CD4-positive, alpha-beta T cell treated with Interleukin-4 for 1 hour (primary cell): Measurements from ENCODE around the gene STKLD1.

Experiments
- DNase-seq, 2 donors: peaks; one replicate each; pipeline ENCODE4 v3.0.0-alpha.2; 2020 to 2022

The STKLD1 gene

GRCh38 chr9:133420392-133420827 lies 44.2 kb downstream of the STKLD1 start:
- peak; percentile 48 to 66 for DNase-seq

- DNase-seq = peak in 1 of 2 donors; percentile 26
Measured at GRCh38 chr9:133421615-133422542, 45.7 kb downstream of the STKLD1 start, which contains the start of gene ADAMTS13. ADAMTS13 (plus strand) TSS chr9:133422367; CDS start chr9:133422444, 77 bp downstream.

DNA sequence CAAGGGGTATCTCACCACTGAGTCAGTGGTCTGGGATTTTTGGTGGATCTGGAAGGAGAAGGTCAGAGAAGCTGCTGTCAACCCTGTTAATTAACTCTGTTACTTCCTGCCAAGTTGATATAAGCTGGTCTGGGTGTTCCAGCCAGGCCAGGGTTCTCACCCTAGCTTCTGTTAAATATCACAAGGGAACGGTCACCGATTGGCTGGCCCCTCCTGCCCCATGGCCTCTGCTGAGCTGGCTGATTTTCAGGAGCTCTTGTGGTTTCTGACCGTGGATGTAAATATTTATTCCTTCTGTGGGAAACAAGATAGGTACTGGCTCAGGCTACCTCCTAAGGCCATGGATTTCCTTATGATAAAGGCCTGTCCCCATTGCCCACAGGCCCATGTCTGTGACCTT lies 47.0 kb downstream of the STKLD1 start:
- no peak for DNase-seq

GRCh38 chr9:133424187-133424586 lies 48.0 kb downstream of the STKLD1 start:
- DNase-seq = no peak

DNA sequence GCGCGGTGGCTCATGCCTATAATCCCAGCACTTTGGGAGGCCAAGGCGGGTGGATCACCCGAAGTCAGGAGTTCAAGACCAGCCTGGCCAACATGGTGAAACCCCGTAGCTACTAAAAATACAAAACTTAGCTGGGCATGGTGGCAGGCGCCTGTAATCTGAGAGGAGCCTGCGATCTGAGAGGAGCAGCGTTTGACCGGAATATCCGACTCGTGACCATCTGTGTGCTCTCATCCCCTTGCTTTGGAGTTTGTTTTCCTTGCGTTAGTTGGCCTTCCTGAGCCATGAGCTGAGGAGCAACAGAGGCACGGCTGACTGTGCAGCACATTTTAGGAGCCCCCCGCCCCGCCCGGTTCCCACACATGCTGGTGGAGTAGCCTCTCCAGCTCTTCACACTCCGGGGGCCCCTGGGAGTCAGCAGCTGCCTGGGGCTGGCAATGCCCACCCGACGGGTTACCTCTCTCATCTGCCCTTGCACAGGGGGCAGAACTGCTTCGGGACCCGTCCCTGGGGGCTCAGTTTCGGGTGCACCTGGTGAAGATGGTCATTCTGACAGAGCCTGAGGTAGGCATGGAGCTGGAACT lies 49.0 kb downstream of the STKLD1 start:
- DNase-seq = no peak

- DNase-seq = no peak
Measured at GRCh38 chr9:133426011-133426410, 49.8 kb downstream of the STKLD1 start.

DNA sequence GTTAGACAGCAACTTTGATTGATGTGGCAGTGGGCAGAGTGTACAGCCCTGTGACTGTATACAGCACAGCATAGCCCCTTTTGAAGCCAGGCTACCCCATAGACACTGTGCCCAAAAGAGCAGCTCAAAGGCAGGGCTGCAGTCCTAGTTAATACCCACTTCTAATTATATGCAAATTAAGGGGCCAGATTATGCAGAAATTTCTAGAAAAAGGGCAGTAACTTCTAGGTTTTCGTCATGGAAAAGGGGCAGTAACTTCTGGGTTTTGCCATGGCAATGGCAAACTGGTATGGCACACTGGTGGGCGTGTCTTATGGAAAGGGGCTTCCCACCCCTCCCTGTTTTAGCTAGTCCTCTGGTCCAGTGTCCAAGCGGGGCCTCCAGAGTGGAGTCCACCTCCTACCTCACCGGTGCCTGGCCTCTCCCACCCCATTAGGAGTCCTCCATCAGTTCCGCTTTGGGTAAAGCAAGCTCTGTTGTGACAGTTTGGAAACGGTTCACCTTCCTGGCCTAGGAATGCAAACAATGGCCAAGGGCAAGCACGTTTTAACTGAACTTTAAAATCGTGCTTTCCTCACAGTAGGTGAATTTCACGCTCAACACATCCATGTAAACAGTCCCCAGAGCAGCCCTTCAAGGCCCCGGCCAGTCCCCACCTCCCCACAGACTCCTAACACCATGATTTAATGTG lies 51.6 kb downstream of the STKLD1 start:
- DNase-seq = no peak

GRCh38 chr9:133428617-133429101 lies 52.5 kb downstream of the STKLD1 start:
- no peak for DNase-seq

- DNase-seq = no peak
Measured at GRCh38 chr9:133429214-133429613, 53.0 kb downstream of the STKLD1 start.

GRCh38 chr9:133429641-133430161 lies 53.5 kb downstream of the STKLD1 start:
- DNase-seq = no peak

DNA sequence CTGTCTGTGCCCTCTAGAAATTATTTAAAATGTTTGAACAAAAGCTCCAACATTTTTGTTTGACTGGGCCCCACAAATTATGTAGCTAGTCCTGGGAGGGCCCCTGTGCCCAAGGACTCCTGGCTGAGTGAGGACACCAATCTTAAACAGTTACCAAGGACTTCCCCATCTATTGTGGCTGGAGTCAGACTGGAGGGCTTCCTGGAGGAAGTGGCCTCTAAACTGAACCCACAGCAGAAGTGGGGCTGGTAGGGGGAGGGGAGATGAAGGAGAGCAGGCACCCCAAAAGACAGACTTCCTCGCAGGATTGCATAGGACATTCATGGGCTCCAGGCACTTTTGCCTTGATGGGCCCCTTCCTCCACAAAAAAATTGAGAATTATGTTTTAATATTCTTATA lies 54.1 kb downstream of the STKLD1 start:
- DNase-seq = no peak

DNA sequence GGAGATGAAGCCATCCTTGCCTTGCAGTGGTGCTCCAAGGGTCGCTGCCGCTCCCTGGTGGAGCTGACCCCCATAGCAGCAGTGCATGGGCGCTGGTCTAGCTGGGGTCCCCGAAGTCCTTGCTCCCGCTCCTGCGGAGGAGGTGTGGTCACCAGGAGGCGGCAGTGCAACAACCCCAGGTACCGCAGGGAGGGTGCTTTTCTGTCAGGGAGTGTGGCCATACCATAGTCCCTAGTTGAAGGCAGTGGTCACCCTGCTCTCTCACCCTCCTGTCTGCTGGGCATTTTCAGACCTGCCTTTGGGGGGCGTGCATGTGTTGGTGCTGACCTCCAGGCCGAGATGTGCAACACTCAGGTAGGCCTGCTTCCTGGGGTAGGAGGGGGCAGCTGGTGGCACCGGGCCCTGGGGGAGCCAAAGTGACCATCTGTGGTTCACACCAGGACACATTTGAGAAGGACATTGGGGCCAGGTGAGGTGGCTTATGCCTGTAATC lies 57.2 kb downstream of the STKLD1 start:
- DNase-seq = no peak

DNA sequence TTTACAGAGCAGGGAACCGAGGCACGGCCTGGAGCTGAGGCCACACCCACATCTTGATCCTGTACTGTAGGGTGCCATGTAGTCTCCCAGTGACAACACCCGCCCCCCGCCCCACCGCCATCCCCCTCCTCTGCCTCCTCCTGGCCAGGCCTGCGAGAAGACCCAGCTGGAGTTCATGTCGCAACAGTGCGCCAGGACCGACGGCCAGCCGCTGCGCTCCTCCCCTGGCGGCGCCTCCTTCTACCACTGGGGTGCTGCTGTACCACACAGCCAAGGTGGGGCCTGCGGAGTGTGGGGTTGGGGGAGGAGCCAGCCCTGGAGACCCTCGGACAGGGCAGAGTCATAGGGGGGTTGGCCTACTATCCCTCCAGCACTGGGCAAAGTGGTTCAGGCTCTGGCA lies 60.5 kb downstream of the STKLD1 start:
- DNase-seq = no peak

DNA sequence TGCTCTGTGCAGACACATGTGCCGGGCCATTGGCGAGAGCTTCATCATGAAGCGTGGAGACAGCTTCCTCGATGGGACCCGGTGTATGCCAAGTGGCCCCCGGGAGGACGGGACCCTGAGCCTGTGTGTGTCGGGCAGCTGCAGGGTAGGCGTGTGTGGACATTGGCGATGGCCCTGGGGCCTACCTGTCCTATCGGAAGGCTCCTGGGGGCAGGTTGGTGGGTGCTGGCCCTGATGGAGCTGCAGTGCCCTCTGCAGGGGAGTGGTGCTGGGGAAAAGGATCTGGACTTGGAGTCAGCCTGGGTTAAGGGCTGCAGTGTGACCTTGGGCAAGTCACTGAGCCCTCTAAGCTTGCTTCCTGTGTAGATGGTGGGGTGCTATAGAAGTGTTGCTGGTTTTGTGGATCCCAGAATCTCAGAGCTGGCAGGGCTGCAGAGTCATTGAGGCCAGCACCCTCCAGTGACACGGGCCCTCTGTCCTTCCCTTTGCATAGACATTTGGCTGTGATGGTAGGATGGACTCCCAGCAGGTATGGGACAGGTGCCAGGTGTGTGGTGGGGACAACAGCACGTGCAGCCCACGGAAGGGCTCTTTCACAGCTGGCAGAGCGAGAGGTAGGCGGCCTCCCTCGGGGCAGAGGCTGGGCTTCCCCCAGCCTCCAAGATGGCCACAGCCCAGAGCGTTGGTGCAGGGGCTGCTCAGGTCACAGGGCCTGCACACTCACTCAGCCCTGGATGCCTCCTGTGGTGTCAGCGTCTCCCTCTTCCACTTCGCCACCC lies 61.8 kb downstream of the STKLD1 start:
- no peak for DNase-seq

- no peak for DNase-seq
Measured at GRCh38 chr9:133439337-133439736, 63.2 kb downstream of the STKLD1 start.

DNA sequence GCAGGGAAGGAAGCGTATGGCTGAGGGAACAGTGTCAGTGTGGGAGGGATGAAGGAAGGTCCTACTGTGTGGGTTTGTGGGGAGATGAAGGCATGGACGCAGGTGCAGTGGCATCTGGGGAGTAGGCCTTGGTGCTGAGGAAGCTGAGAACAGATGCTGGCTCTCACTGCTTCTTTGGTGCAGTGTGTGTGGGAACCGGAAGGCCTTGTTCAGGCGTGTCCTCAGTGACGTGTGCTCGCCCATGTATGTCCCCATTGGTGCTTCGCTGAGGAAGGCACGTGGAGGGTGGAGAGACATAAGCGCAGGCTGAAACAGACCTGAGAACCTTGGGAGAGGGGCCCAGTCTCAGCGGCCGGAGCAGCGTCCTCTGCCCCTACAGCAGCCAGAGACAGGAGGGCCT lies 64.7 kb downstream of the STKLD1 start:
- peak in 1 of 2 donors; percentile 75 for DNase-seq

GRCh38 chr9:133441571-133441970 lies 65.4 kb downstream of the STKLD1 start:
- DNase-seq = no peak

DNA sequence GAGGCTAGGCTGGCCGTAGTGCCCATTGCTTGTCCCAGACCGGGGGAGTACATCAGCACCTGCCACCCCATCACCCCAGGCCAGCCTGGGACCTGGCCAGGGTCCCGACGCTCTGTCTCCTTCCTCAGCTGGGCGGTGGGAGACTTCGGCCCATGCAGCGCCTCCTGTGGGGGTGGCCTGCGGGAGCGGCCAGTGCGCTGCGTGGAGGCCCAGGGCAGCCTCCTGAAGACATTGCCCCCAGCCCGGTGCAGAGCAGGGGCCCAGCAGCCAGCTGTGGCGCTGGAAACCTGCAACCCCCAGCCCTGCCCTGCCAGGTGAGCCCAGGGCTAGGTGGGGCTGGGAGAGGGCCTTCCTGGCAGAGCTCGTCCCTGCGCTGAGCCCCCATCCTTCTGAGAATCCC lies 67.1 kb downstream of the STKLD1 start:
- DNase-seq = no peak

- no peak for DNase-seq
Measured at GRCh38 chr9:133443982-133444381, 67.8 kb downstream of the STKLD1 start.

DNA sequence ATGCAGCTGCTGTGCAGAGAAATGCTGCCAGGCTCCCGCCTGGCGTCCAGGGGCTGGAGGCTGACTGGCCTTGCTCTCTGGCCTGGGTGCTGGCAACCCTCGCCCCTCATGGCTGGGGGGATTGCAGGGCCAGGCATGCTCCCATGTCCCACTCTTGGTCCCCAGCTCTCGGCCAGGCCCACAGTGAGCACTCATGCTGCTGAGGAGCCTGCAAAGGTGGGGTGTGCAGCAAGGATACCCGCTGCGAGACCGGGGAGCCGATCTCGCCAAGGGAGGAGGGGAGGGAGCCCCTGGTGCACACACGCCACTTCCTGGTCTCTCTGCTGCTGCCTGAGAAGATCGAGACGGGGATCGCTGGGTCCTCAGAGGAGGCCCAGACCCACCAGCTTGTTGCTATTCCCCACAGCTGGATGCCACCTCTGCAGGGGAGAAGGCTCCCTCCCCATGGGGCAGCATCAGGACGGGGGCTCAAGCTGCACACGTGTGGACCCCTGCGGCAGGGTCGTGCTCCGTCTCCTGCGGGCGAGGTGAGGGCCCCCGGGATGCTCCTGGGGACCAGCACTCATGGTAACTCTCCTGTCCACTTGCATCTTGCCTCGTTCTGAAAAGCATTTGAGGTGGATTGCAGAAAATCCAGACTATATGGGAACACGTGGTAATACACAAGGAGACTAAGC lies 69.3 kb downstream of the STKLD1 start:
- DNase-seq = no peak

- DNase-seq = no peak
Measured at GRCh38 chr9:133448487-133448972, 72.4 kb downstream of the STKLD1 start.
